K562 (cell line): ENCODE results near the gene GPR37L1. TPM values are rescaled to one million over a fixed set of nuclear protein-coding genes. Genes with fewer than 3 reads are reported as not detected.
A peak's percentile ranks its signal among the peaks of the same experiment; 100 is the strongest.

Experiments
- ATF7 ChIP-seq: fragments of 450-650 bp; IDR thresholded peaks from 2 replicates; pipeline ENCODE4 v1.7.1; 2014; ENCODE audit warnings: mild to moderate bottlenecking, moderate library complexity
- BCL6 ChIP-seq: fragments of 250-450 bp; sonication (Bioruptor Pico); IDR thresholded peaks from 2 replicates; pipeline ENCODE4 v1.4.0; 2020
- CCAR2 ChIP-seq: fragments of 200-400 bp; formaldehyde crosslinking; IDR thresholded peaks from 2 replicates; pipeline ENCODE4 v1.6.1; 2017; ENCODE audit warnings: mild to moderate bottlenecking, low read depth, low read length
- CXXC5 ChIP-seq: fragments of 250-450 bp; sonication (Bioruptor Pico); IDR thresholded peaks from 2 replicates; pipeline ENCODE4 v1.8.0; 2022; ENCODE audit warnings: inconsistent platforms, mild to moderate bottlenecking, moderate library complexity
- DACH1 ChIP-seq: fragments of 450-650 bp; IDR thresholded peaks from 2 replicates; pipeline ENCODE4 v1.6.1; 2018; ENCODE audit not compliant: partially characterized antibody
- EP300 ChIP-seq: IDR thresholded peaks from 2 replicates; pipeline ENCODE4 v1.6.1; 2012; ENCODE audit warnings: low read length, improper control_type of control experiment
- FOXJ2 ChIP-seq: fragments of 200-800 bp; sonication (Bioruptor generic); IDR thresholded peaks from 2 replicates; pipeline ENCODE4 v1.6.1; 2016; ENCODE audit warnings: missing genetic modification characterization, missing compliant biosample characterization
- NBN ChIP-seq: fragments of 450-650 bp; IDR thresholded peaks from 2 replicates; pipeline ENCODE4 v1.6.1; 2016; ENCODE audit warnings: low read depth, mild to moderate bottlenecking
- NR2C2 ChIP-seq, 2 experiments: fragments of 200-800 bp in 1 of 2; sonication (Bioruptor generic) in 1 of 2; sonication (generic) in 1 of 2; formaldehyde crosslinking in 1 of 2; IDR thresholded peaks; 2 replicates each; pipeline versions ENCODE4 v1.6.1 to v1.8.0; 2016 to 2022; ENCODE audit warnings: mild to moderate bottlenecking in 1 of 2, missing compliant biosample characterization in 1 of 2, missing genetic modification characterization in 1 of 2, missing genetic modification reagents in 1 of 2
- PHB2 ChIP-seq: fragments of 450-650 bp; IDR thresholded peaks from 2 replicates; pipeline ENCODE4 v1.6.1; 2017; ENCODE audit warnings: low read depth
- PHF8 ChIP-seq: fragments of 200-600 bp; sonication (generic); IDR thresholded peaks from 2 replicates; pipeline ENCODE4 v1.6.1; 2012; ENCODE audit warnings: mixed run types, mild to moderate bottlenecking, inconsistent platforms, low read length, moderate library complexity, borderline replicate concordance
- PTTG1 ChIP-seq: fragments of 450-650 bp; IDR thresholded peaks from 2 replicates; pipeline ENCODE4 v1.6.1; 2016; ENCODE audit warnings: low read depth, mild to moderate bottlenecking, missing genetic modification characterization, missing compliant biosample characterization
- SNIP1 ChIP-seq: fragments of 450-650 bp; IDR thresholded peaks from 2 replicates; pipeline ENCODE4 v1.7.1; 2017; ENCODE audit warnings: low read depth, mild to moderate bottlenecking
- TAF1 ChIP-seq: IDR thresholded peaks from 2 replicates; pipeline ENCODE4 v1.6.1; 2011; ENCODE audit warnings: mild to moderate bottlenecking, low read length, moderate library complexity; ENCODE audit not compliant: insufficient read depth, control insufficient read depth, severe bottlenecking; ENCODE audit errors: extremely low read depth
- TFAP4 ChIP-seq: sonication (generic); formaldehyde crosslinking; IDR thresholded peaks from 2 replicates; pipeline ENCODE4 v1.8.0; 2022; ENCODE audit warnings: missing genetic modification reagents, mild to moderate bottlenecking, moderate library complexity, borderline replicate concordance
- USF2 ChIP-seq: sonication (generic); formaldehyde crosslinking; IDR thresholded peaks from 2 replicates; pipeline ENCODE4 v1.5.0; 2020; ENCODE audit warnings: missing genetic modification reagents
- YBX1 ChIP-seq: fragments of 450-650 bp; IDR thresholded peaks from 2 replicates; pipeline ENCODE4 v1.7.1; 2016; ENCODE audit warnings: mild to moderate bottlenecking
- YY1 ChIP-seq, 3 experiments: IDR thresholded peaks; 2 replicates each; pipeline ENCODE4 v1.6.1; 2011; ENCODE audit warnings: low read length in 2 of 3, mild to moderate bottlenecking in 2 of 3, moderate library complexity in 2 of 3, borderline replicate concordance in 1 of 3, control low read depth in 1 of 3, low read depth in 1 of 3; ENCODE audit not compliant: insufficient read depth in 3 of 3, insufficient replicate concordance in 2 of 3, control insufficient read depth in 1 of 3, insufficient read length in 1 of 3; ENCODE audit errors: extremely low read depth in 1 of 3
- ZNF140 ChIP-seq: fragments of 250-450 bp; sonication (Bioruptor Pico); IDR thresholded peaks from 2 replicates; pipeline ENCODE4 v1.8.0; 2021; ENCODE audit warnings: moderate library complexity, mild to moderate bottlenecking, inconsistent platforms
- ZNF212 ChIP-seq: fragments of 450-650 bp; formaldehyde crosslinking; IDR thresholded peaks from 2 replicates; pipeline ENCODE4 v1.4.0; 2020; ENCODE audit warnings: mild to moderate bottlenecking
- ZNF239 ChIP-seq: fragments of 250-450 bp; sonication (Bioruptor Pico); IDR thresholded peaks from 2 replicates; pipeline ENCODE4 v1.4.0; 2020; ENCODE audit warnings: mild to moderate bottlenecking
- polyA plus RNA-seq, 8 experiments: library from polyadenylated mRNA; depleted of rRNA in 4 of 8; stranded (reverse) in 5 of 8; unstranded in 3 of 8; fragments of >200 nt; fragmentation: Nextera tagmentation in 2 of 8; fragmentation: Illumina TruSeq in 1 of 8; extraction: Ambion mirVana in 2 of 8; extraction: Trizol in 1 of 8; gene quantifications; 2 replicates each; pipeline versions ENCODE4 v1.2.1 to v1.2.3, GENCODE V29; 2011 to 2014; ENCODE audit warnings: inconsistent platforms in 1 of 8, missing spikeins in 1 of 8
- total RNA-seq, 7 experiments: library from RNA; depleted of rRNA in 6 of 7; stranded (reverse); fragments of >200 nt in 6 of 7; fragmentation: Illumina TruSeq in 2 of 7; extraction: Trizol in 2 of 7; gene quantifications; 2 replicates each; pipeline versions ENCODE4 v1.2.1 to v1.2.3, GENCODE V29; 2011 to 2021; ENCODE audit warnings: low replicate concordance in 1 of 7
- TF ChIP-seq, protein P1 (sequence below), 2 experiments: fragments of 450-650 bp; conservative IDR thresholded peaks; 2 replicates each; pipeline ENCODE4 v1.6.1; 2017; ENCODE audit warnings: mild to moderate bottlenecking in 2 of 2, moderate library complexity in 2 of 2
- TF ChIP-seq, protein P2 (sequence below): fragments of 250-450 bp; sonication (Bioruptor Pico); IDR thresholded peaks from 2 replicates; pipeline ENCODE4 v1.5.0; 2020; ENCODE audit warnings: mild to moderate bottlenecking
- TF ChIP-seq, protein P3 (sequence below): sonication (generic); formaldehyde crosslinking; IDR thresholded peaks from 2 replicates; pipeline ENCODE4 v1.9.0; 2022; ENCODE audit warnings: mild to moderate bottlenecking, missing genetic modification reagents

GPR37L1 gene
- total and polyA plus RNA-seq, 9 of the 15 experiments (the other 6 are each of a cell fraction or from before 2014, with no cell fraction given): not detected

- TF ChIP-seq, protein P1, sequence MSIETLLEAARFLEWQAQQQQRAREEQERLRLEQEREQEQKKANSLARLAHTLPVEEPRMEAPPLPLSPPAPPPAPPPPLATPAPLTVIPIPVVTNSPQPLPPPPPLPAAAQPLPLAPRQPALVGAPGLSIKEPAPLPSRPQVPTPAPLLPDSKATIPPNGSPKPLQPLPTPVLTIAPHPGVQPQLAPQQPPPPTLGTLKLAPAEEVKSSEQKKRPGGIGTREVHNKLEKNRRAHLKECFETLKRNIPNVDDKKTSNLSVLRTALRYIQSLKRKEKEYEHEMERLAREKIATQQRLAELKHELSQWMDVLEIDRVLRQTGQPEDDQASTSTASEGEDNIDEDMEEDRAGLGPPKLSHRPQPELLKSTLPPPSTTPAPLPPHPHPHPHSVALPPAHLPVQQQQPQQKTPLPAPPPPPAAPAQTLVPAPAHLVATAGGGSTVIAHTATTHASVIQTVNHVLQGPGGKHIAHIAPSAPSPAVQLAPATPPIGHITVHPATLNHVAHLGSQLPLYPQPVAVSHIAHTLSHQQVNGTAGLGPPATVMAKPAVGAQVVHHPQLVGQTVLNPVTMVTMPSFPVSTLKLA (conservative IDR thresholded peaks at IDR 0.05): no peak
- TF ChIP-seq PHB2: no peak
- TF ChIP-seq, protein P2, sequence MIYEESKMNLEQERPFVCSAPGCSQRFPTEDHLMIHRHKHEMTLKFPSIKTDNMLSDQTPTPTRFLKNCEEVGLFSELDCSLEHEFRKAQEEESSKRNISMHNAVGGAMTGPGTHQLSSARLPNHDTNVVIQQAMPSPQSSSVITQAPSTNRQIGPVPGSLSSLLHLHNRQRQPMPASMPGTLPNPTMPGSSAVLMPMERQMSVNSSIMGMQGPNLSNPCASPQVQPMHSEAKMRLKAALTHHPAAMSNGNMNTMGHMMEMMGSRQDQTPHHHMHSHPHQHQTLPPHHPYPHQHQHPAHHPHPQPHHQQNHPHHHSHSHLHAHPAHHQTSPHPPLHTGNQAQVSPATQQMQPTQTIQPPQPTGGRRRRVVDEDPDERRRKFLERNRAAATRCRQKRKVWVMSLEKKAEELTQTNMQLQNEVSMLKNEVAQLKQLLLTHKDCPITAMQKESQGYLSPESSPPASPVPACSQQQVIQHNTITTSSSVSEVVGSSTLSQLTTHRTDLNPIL (CRISPR knock-in tag): no peak
- TF ChIP-seq TFAP4 (CRISPR knock-in tag): peak; percentile 71
- TF ChIP-seq DACH1: peak; percentile 36
- no peak for TF ChIP-seq NR2C2 (CRISPR knock-in tag; IDR thresholded peaks at IDR 0.05)
- TF ChIP-seq NR2C2 (tag; IDR thresholded peaks at IDR 0.05): no peak
- TF ChIP-seq PTTG1 (tag): no peak
- TF ChIP-seq YY1 (IDR thresholded peaks at IDR 0.05; ENCODE audit: borderline replicate concordance in 1 of 3, control insufficient read depth in 1 of 3, extremely low read depth in 1 of 3, insufficient read depth in 3 of 3, insufficient read length in 1 of 3, insufficient replicate concordance in 2 of 3, low read depth in 1 of 3, low read length in 2 of 3): peak in 1 of 3 experiments; percentile 39
- TF ChIP-seq, protein P3, sequence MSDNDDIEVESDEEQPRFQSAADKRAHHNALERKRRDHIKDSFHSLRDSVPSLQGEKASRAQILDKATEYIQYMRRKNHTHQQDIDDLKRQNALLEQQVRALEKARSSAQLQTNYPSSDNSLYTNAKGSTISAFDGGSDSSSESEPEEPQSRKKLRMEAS (CRISPR knock-in tag): no peak
- TF ChIP-seq ZNF239 (CRISPR knock-in tag): no peak
- TF ChIP-seq SNIP1: no peak
- TF ChIP-seq USF2 (CRISPR knock-in tag): no peak
- TF ChIP-seq CXXC5 (CRISPR knock-in tag): peak; percentile 38; the same call in 1 of the 2 replicates
- TF ChIP-seq ATF7: no peak
- TF ChIP-seq ZNF212 (CRISPR knock-in tag): 0 out of 2 replicates have a peak, but pooled peaks have one; percentile 12
- TF ChIP-seq YBX1: no peak
- no peak for TF ChIP-seq ZNF140
- no peak for TF ChIP-seq FOXJ2 (tag)
- peak; percentile 58 for TF ChIP-seq TAF1
- no peak for TF ChIP-seq CCAR2
- no peak for TF ChIP-seq NBN
- TF ChIP-seq BCL6 (CRISPR knock-in tag): no peak
- no peak for TF ChIP-seq EP300
- TF ChIP-seq PHF8: no peak
Measured at GRCh38 chr1:202160377-202160940, 37.7 kb downstream of the GPR37L1 start, which contains the start of gene PTPN7 (continued).
